ENCODE measurements around the gene ECEL1. TPM values are rescaled to one million over a fixed set of nuclear protein-coding genes. Genes with fewer than 3 reads are reported as not detected.

The ECEL1 gene
- total and polyA plus RNA-seq, 8 donors, result 0.35 to 1.1 TPM; not detected in 6

DNA sequence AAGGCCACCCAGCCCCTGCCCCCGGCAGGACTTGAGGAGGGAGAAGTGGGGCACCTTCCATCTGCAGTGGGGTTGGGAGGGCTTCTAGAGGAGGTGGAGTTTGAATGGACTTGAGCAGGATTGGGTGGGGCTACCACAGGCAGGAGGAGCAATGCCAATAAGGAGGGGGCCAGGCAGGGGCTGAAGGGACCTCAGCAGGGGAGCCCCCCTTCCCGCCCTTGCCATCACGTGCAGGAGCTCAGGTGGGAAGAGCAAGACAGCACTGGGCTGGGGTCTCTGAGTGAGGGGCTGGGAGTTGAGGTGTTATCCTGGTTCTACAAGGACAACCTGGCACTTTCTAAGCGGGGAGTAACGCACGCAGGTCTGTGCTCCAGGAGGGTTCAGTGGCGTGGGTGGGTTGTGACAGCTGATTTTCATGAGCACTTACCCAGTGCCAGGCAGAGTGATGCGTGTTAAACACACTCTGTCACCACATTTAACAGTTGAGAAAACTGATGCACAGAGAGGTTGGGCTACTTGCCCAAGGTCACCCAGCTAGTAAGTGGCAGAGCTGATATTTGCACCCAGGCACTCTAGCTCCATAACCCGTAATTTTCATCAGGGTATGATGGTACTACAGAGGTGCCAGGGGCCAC, 43.1 kb upstream of the ECEL1 start:
- WGBS, 5 donors, result 61 to 70% (median 67%) methylated on average over 5 to 9 of the region's 9 CpGs
- DNase-seq, result no peak
- Histone ChIP-seq H3K9me3 (peaks cover 0 to 1% (median 0%) of the 10 kb centered on the region in 4 donors), H3K4me1 (peaks cover 1 to 4% (median 2%) of the 10 kb centered on the region in 4 donors), H3K27me3 (peaks cover 0 to 45% (median 10%) of the 10 kb centered on the region in 3 donors), H3K4me3 (no peak overlapping the region), H3K36me3 (no peaks in the 10 kb centered on the region), H3K27ac (no peak overlapping the region)
- intact Hi-C loops (cut with DNase I; ENCODE audit: low total_unique reads), result no loop called here
- TF ChIP-seq, protein P1, sequence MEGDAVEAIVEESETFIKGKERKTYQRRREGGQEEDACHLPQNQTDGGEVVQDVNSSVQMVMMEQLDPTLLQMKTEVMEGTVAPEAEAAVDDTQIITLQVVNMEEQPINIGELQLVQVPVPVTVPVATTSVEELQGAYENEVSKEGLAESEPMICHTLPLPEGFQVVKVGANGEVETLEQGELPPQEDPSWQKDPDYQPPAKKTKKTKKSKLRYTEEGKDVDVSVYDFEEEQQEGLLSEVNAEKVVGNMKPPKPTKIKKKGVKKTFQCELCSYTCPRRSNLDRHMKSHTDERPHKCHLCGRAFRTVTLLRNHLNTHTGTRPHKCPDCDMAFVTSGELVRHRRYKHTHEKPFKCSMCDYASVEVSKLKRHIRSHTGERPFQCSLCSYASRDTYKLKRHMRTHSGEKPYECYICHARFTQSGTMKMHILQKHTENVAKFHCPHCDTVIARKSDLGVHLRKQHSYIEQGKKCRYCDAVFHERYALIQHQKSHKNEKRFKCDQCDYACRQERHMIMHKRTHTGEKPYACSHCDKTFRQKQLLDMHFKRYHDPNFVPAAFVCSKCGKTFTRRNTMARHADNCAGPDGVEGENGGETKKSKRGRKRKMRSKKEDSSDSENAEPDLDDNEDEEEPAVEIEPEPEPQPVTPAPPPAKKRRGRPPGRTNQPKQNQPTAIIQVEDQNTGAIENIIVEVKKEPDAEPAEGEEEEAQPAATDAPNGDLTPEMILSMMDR (IDR thresholded peaks at IDR 0.05), result no peak
- TF ChIP-seq EP300 (IDR thresholded peaks at IDR 0.05) (no peak), POLR2A (IDR thresholded peaks at IDR 0.05) (no peak), POLR2AphosphoS5 (IDR thresholded peaks at IDR 0.05) (no peak)

DNA sequence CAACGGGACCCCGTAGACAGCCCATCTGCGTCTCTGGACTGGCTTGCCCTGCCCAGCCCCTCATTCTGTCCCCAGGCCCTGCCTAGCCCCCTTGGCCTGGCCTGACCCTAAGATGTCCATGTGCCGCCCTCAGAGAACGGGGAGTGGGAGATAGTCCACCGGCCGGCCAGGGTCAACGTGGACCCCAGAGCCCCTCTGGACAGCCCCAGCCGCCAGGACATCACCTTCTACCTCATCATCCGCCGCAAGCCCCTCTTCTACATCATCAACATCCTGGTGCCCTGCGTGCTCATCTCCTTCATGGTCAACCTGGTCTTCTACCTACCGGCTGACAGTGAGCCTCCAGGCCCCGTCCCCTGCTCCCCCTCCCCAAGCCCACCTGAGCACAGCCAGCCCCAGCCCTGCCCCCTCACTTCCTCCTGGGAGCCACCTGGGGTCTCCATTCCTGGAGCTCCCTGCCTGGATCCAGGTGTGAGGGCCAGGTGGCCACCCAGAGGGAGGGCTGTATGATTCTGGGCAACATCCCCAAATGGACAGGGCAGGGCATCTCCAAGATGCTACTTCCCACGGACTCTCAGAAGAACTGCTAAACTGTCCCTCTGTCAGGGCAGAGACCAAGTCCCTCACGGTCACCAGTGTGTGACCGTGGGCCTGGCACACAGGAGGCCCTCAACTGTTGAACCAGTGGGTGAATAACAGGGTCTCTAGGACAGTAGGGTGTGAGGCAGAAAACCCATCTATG, 42.3 kb upstream of the ECEL1 start:
- H3K27me3 ChIP-seq, result peaks cover 5 to 45% (median 18%) of the 10 kb centered on the region in 3 donors
- DNase-seq, result no peak
- intact Hi-C loops (cut with DNase I; ENCODE audit: low total_unique reads), result no loop called here
- 77 to 90% (median 85%) methylated on average over 17 of the region's 17 CpGs for WGBS, 5 donors
- peaks cover 7 to 11% (median 8%) of the 10 kb centered on the region in 4 donors for H3K4me1 ChIP-seq
- no peaks in the 10 kb centered on the region for H3K36me3 ChIP-seq
- no peaks in the 10 kb centered on the region for H3K9me3 ChIP-seq
- no peak overlapping the region for H3K4me3 ChIP-seq
- no peak overlapping the region for H3K27ac ChIP-seq
- no peak for TF ChIP-seq POLR2AphosphoS5 (IDR thresholded peaks at IDR 0.05)
- TF ChIP-seq, protein P1 (IDR thresholded peaks at IDR 0.05), result no peak
- no peak for TF ChIP-seq POLR2A (IDR thresholded peaks at IDR 0.05)
- TF ChIP-seq EP300 (IDR thresholded peaks at IDR 0.05), result no peak

DNA sequence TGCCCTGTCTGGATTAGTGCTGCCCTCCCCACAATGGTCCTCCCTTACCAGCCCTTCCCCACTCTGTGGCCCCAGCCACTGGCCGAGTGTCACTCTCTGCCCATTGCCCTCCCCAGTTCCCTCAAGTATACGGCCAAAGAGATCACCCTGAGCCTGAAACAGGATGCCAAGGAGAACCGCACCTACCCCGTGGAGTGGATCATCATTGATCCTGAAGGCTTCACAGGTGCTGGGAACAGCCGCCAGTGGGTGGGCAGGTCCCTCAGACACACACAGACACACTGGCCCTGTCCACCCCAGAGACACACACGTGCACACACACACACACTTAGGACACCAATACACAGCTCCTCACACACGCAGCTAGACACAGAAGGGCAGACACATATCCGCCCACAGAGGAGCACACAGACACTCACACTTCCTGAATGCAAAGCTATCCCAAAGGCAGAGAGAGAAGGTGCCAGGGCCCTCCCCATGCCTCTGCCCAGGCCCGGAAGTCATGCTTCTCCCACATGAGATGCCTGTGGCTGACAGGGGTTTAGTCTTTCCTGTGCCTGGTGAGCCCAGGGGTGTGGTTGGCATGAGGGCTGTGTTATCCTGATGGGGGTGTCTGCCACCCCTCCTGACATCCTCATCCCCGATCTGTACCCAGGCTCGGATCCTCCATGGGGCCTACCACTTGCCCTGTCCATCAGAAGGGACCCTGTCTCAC, 41.3 kb upstream of the ECEL1 start:
- no peaks in the 10 kb centered on the region for H3K9me3 ChIP-seq
- no peak overlapping the region for H3K4me3 ChIP-seq
- no peak overlapping the region for H3K27ac ChIP-seq
- H3K36me3 ChIP-seq, result no peaks in the 10 kb centered on the region
- intact Hi-C loops (cut with DNase I; ENCODE audit: low total_unique reads), result no loop called here
- TF ChIP-seq, protein P1 (IDR thresholded peaks at IDR 0.05), result no peak
- TF ChIP-seq POLR2AphosphoS5 (IDR thresholded peaks at IDR 0.05) (no peak), POLR2A (IDR thresholded peaks at IDR 0.05) (no peak), EP300 (IDR thresholded peaks at IDR 0.05) (no peak)
- DNase-seq, result no peak
- H3K4me1 ChIP-seq, result peaks cover 13 to 22% (median 16%) of the 10 kb centered on the region in 4 donors
- peaks cover 15 to 48% (median 29%) of the 10 kb centered on the region in 3 donors for H3K27me3 ChIP-seq
- whole genome bisulfite sequencing, 5 donors, result 71 to 78% (median 76%) methylated on average over 9 to 11 of the region's 11 CpGs

DNA sequence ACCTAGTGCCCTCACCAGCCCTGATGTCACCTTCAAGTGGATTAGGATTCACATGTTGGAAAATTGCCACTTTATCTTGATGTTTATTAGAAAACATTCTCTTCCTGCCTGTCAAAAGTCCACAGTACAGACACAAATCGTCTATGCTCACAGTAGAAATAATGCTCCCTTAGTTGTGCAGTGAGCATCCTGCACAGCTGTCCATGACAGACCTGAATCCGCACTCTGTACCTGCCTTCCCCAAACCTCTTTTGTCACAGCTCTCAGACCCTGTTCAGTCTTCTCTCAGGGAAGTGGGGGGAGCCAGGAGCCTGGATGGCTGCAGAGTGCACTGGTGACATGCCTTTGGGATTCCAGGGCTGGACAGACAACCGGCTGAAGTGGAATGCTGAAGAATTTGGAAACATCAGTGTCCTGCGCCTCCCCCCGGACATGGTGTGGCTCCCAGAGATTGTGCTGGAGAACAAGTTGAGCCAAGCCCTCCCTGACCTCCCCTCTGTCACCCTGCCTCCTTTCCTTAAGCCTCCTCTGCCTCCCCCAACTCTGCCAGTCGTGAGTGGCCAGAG, 40.4 kb upstream of the ECEL1 start:
- Histone ChIP-seq H3K4me3 (no peak overlapping the region), H3K36me3 (no peaks in the 10 kb centered on the region), H3K4me1 (peaks cover 20 to 31% (median 23%) of the 10 kb centered on the region in 4 donors), H3K27me3 (peaks cover 24 to 54% (median 38%) of the 10 kb centered on the region in 3 donors), H3K27ac (no peak overlapping the region), H3K9me3 (no peaks in the 10 kb centered on the region)
- intact Hi-C loops (cut with DNase I; ENCODE audit: low total_unique reads), result no loop called here
- 70 to 80% (median 75%) methylated on average over 6 of the region's 6 CpGs for WGBS, 5 donors
- TF ChIP-seq POLR2A (IDR thresholded peaks at IDR 0.05) (no peak), POLR2AphosphoS5 (IDR thresholded peaks at IDR 0.05) (no peak), EP300 (IDR thresholded peaks at IDR 0.05) (no peak)
- TF ChIP-seq, protein P1 (IDR thresholded peaks at IDR 0.05), result no peak
- no peak for DNase-seq

Measured in stomach (tissue), 9 donors.